Measurements from ENCODE around the gene TSHZ1. TPM values are rescaled to one million over a fixed set of nuclear protein-coding genes. Genes with fewer than 3 reads are reported as not detected.

The TSHZ1 gene
- total RNA-seq, 2 experiments from 2014 or later = 5.9 to 9.5 TPM

DNA sequence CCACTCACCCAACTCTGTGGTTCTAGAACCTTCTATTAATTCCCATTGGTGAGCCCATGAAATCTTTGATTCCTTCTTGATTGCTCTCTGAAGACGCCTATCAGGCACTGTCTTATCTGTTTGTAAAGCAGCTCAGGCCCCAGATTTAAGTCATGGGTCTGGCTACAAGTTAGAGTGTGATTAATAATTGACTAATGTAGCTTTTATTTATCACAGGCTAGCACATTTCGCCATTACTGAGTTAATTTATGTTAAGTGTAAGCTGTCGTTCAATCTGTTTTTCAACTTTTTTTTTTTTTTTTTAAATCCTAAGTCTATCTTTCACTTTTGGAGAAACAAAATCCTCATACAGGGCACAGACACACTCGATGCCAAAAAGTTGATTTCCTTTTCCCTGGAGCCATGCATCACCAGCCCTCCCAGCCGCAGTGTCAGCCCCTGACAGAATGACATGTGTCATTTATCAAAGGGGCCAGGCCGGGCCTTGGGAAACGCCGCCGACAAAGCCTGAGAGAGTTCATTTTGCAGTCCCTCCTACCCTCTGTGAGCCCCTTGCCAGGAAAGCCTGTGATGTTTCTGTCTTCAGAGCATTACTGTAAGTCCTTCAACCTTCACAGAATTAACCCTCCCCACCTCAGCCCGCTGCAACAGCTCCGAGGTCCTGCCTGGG, 15.8 kb downstream of the TSHZ1 start:
- Histone ChIP-seq H3K4me2 (ENCODE audit: low read length) (no peak overlapping the region), H3K4me3 (ENCODE audit: low read depth, low read length, poor library complexity, severe bottlenecking) (no peak overlapping the region), H3K79me2 (ENCODE audit: insufficient read depth, low read depth, low read length) (no peaks in the 10 kb centered on the region), H2AFZ (ENCODE audit: low read length) (no peak overlapping the region), H4K20me1 (ENCODE audit: insufficient read depth, low read length) (no peaks in the 10 kb centered on the region), H3K9me2 (ENCODE audit: insufficient read depth, low read length) (no peaks in the 10 kb centered on the region), H3K4me1 (ENCODE audit: insufficient read depth, low read length, poor library complexity, severe bottlenecking) (no peaks in the 10 kb centered on the region), H3K36me3 (ENCODE audit: insufficient read depth, low read length) (no peaks in the 10 kb centered on the region), H3K27ac (ENCODE audit: low read depth, low read length, poor library complexity, severe bottlenecking) (no peak overlapping the region), H3K9me3 (ENCODE audit: low read length) (no peaks in the 10 kb centered on the region)
- DNase-seq (ENCODE audit: low spot score) = no peak
- intact Hi-C loops (cut with micrococcal nuclease; ENCODE audit: unreplicated experiment) = no loop called here
- no TSS peak for BruUV-seq (replicated peaks)
- TF ChIP-seq EZH2phosphoT487 (IDR thresholded peaks at IDR 0.05; ENCODE audit: borderline replicate concordance, low read depth, low read length) (no peak), CTCF (conservative IDR thresholded peaks at IDR 0.05; ENCODE audit: low read length) (no peak)
- POLR2A ChIA-PET = no interaction called here
- CTCF ChIA-PET (ENCODE audit: unreplicated experiment) = no interaction called here

- H3K79me2 ChIP-seq (ENCODE audit: insufficient read depth, low read depth, low read length) = no peaks in the 10 kb centered on the region
- CTCF ChIA-PET (ENCODE audit: unreplicated experiment) = no interaction called here
Observed at GRCh38 chr18:75226956-75227316, 16.3 kb downstream of the TSHZ1 start.

More at GRCh38 chr18:75226956-75227316, 16.3 kb downstream of the TSHZ1 start:
- Histone ChIP-seq H4K20me1 (ENCODE audit: insufficient read depth, low read length) (no peaks in the 10 kb centered on the region), H2AFZ (ENCODE audit: low read length) (no peak overlapping the region), H3K4me1 (ENCODE audit: insufficient read depth, low read length, poor library complexity, severe bottlenecking) (no peaks in the 10 kb centered on the region), H3K9me3 (ENCODE audit: low read length) (no peaks in the 10 kb centered on the region), H3K9me2 (ENCODE audit: insufficient read depth, low read length) (no peaks in the 10 kb centered on the region), H3K4me2 (ENCODE audit: low read length) (no peak overlapping the region), H3K36me3 (ENCODE audit: insufficient read depth, low read length) (no peaks in the 10 kb centered on the region), H3K4me3 (ENCODE audit: low read depth, low read length, poor library complexity, severe bottlenecking) (no peak overlapping the region), H3K27ac (ENCODE audit: low read depth, low read length, poor library complexity, severe bottlenecking) (no peak overlapping the region)
- no peak for DNase-seq (ENCODE audit: low spot score)
- TF ChIP-seq CTCF (conservative IDR thresholded peaks at IDR 0.05; ENCODE audit: low read length) (no peak), EZH2phosphoT487 (IDR thresholded peaks at IDR 0.05; ENCODE audit: borderline replicate concordance, low read depth, low read length) (no peak)
- intact Hi-C loops (cut with micrococcal nuclease; ENCODE audit: unreplicated experiment) = no loop called here
- POLR2A ChIA-PET = no interaction called here
- BruUV-seq (replicated peaks) = no TSS peak
